Panc1 (cell line): Measurements from ENCODE around the gene ENTPD2.
"Not testable (repeated sequence)": the region's sequence is repeated elsewhere in the genome, so short reads cannot be mapped to it uniquely, and the experiment has no call there.

ENCODE experiments used
- POLR2AphosphoS5 ChIP-seq: IDR thresholded peaks from 2 replicates; pipeline ENCODE4 v1.6.1; 2012; ENCODE audit warnings: mild to moderate bottlenecking, low read depth, low read length, moderate library complexity
- REST ChIP-seq, 2 experiments: IDR thresholded peaks; 2 replicates each; pipeline ENCODE4 v1.6.1; 2011 to 2012; ENCODE audit warnings: low read depth in 2 of 2, control low read depth in 1 of 2, low read length in 1 of 2, mild to moderate bottlenecking in 1 of 2, moderate library complexity in 1 of 2; ENCODE audit not compliant: insufficient read depth in 1 of 2
- SIN3A ChIP-seq: IDR thresholded peaks from 2 replicates; pipeline ENCODE4 v1.6.1; 2012; ENCODE audit warnings: low read depth, mild to moderate bottlenecking, low read length, moderate library complexity, borderline replicate concordance; ENCODE audit not compliant: insufficient read depth
- TCF7L2 ChIP-seq: IDR thresholded peaks from 2 replicates; pipeline ENCODE4 v1.6.1; 2011; ENCODE audit warnings: mild to moderate bottlenecking, low read depth, low read length, inconsistent platforms
- TF ChIP-seq, protein P1 (sequence below): fragments of 450-650 bp; IDR thresholded peaks from 2 replicates; pipeline ENCODE4 v1.5.1; 2017; ENCODE audit warnings: mild to moderate bottlenecking

- TF ChIP-seq, protein P1, sequence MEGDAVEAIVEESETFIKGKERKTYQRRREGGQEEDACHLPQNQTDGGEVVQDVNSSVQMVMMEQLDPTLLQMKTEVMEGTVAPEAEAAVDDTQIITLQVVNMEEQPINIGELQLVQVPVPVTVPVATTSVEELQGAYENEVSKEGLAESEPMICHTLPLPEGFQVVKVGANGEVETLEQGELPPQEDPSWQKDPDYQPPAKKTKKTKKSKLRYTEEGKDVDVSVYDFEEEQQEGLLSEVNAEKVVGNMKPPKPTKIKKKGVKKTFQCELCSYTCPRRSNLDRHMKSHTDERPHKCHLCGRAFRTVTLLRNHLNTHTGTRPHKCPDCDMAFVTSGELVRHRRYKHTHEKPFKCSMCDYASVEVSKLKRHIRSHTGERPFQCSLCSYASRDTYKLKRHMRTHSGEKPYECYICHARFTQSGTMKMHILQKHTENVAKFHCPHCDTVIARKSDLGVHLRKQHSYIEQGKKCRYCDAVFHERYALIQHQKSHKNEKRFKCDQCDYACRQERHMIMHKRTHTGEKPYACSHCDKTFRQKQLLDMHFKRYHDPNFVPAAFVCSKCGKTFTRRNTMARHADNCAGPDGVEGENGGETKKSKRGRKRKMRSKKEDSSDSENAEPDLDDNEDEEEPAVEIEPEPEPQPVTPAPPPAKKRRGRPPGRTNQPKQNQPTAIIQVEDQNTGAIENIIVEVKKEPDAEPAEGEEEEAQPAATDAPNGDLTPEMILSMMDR, result not testable (repeated sequence)
- TF ChIP-seq POLR2AphosphoS5; REST (IDR thresholded peaks at IDR 0.05; ENCODE audit: insufficient read depth in 1 of 2, low read depth in 2 of 2, low read length in 1 of 2); SIN3A; TCF7L2: not testable (repeated sequence)
Observed at GRCh38 chr9:137062798-137063197, 8.9 kb upstream of the ENTPD2 start.
